Activated effector memory CD4-positive, alpha-beta T cell treated with anti-CD3 and anti-CD28 coated beads, Interleukin-2, amount 50 U/mL, for 16 hours (primary cell): Measurements from ENCODE around the gene OR13D1.
"Not testable (repeated sequence)": the region's sequence is repeated elsewhere in the genome, so short reads cannot be mapped to it uniquely, and the experiment has no call there.

Source experiments
- DNase-seq: peaks from one replicate; pipeline ENCODE4 v3.0.0-alpha.2; 2020

The OR13D1 gene

GRCh38 chr9:104694218-104694617, at the start of gene OR13D1:
OR13D1 (plus strand) TSS chr9:104694518; CDS start chr9:104694518, 0 bp downstream.
- DNase-seq = no peak

GRCh38 chr9:104658496-104659195, 35.7 kb upstream of the OR13D1 start:
- no peak for DNase-seq

- DNase-seq = no peak
Observed at GRCh38 chr9:104675611-104676010, 18.7 kb upstream of the OR13D1 start.

GRCh38 chr9:104682642-104683041, 11.7 kb upstream of the OR13D1 start:
- no peak for DNase-seq

- no peak for DNase-seq
Observed at GRCh38 chr9:104686081-104686480, 8.2 kb upstream of the OR13D1 start.

GRCh38 chr9:104700306-104700705, 6.0 kb downstream of the OR13D1 start:
- DNase-seq = no peak

- not testable (repeated sequence) for DNase-seq
Observed at GRCh38 chr9:104708737-104709136, 14.4 kb downstream of the OR13D1 start.

- DNase-seq = no peak
Observed at GRCh38 chr9:104711604-104712003, 17.3 kb downstream of the OR13D1 start.

GRCh38 chr9:104725014-104725413, 30.7 kb downstream of the OR13D1 start:
- DNase-seq = no peak

- no peak for DNase-seq
Observed at GRCh38 chr9:104738452-104738851, 44.1 kb downstream of the OR13D1 start.

- no peak for DNase-seq
Observed at GRCh38 chr9:104740621-104741020, 46.3 kb downstream of the OR13D1 start.

GRCh38 chr9:104743376-104743985, 49.2 kb downstream of the OR13D1 start:
- no peak for DNase-seq
